HepG2 (cell line): ENCODE data around the gene ZBTB20. TPM values are rescaled to one million over a fixed set of nuclear protein-coding genes. Genes with fewer than 3 reads are reported as not detected.

Experiments
- ATM ChIP-seq: fragments of 450-650 bp; IDR thresholded peaks from 2 replicates; pipeline ENCODE4 v1.7.1; 2017; ENCODE audit warnings: mild to moderate bottlenecking, borderline replicate concordance
- BRCA1 ChIP-seq: sonication (generic); formaldehyde crosslinking; IDR thresholded peaks from 2 replicates; pipeline ENCODE4 v1.4.0; 2020; ENCODE audit warnings: missing genetic modification reagents
- GABPB1 ChIP-seq: IDR thresholded peaks from 2 replicates; pipeline ENCODE4 v1.6.1; 2016; ENCODE audit warnings: mild to moderate bottlenecking, missing genetic modification reagents, moderate library complexity, missing compliant biosample characterization
- HNRNPLL ChIP-seq: fragments of 200-400 bp; formaldehyde crosslinking; IDR thresholded peaks from 2 replicates; pipeline ENCODE4 v1.6.1; 2017; ENCODE audit warnings: mild to moderate bottlenecking, low read depth, low read length; ENCODE audit not compliant: poor library complexity, severe bottlenecking
- HOMEZ ChIP-seq: IDR thresholded peaks from 2 replicates; pipeline ENCODE4 v1.6.1; 2016; ENCODE audit warnings: low read depth
- KDM3A ChIP-seq: IDR thresholded peaks from 2 replicates; pipeline ENCODE4 v1.6.1; 2018; ENCODE audit warnings: low read depth, missing compliant biosample characterization
- NFKBIZ ChIP-seq: IDR thresholded peaks from 2 replicates; pipeline ENCODE4 v1.6.1; 2018; ENCODE audit warnings: missing genetic modification reagents, missing compliant biosample characterization
- SMARCC2 ChIP-seq: fragments of 450-650 bp; IDR thresholded peaks from 2 replicates; pipeline ENCODE4 v1.6.1; 2017; ENCODE audit warnings: antibody characterized with exemption, mild to moderate bottlenecking
- ZBTB40 ChIP-seq, 2 experiments: fragments of 450-650 bp in 1 of 2; sonication (generic) in 1 of 2; formaldehyde crosslinking in 1 of 2; IDR thresholded peaks; 2 replicates each; pipeline versions ENCODE4 v1.6.1 to v1.8.0; 2016 to 2022; ENCODE audit warnings: antibody characterized with exemption in 1 of 2, mild to moderate bottlenecking in 1 of 2, missing genetic modification reagents in 1 of 2
- ZFP41 ChIP-seq: sonication (generic); formaldehyde crosslinking; IDR thresholded peaks from 2 replicates; pipeline ENCODE4 v1.4.0; 2020; ENCODE audit warnings: mild to moderate bottlenecking, missing genetic modification reagents, borderline replicate concordance
- ZGPAT ChIP-seq: IDR thresholded peaks from 2 replicates; pipeline ENCODE4 v1.6.1; 2016; ENCODE audit warnings: mild to moderate bottlenecking
- ZNF3 ChIP-seq: IDR thresholded peaks from 2 replicates; pipeline ENCODE4 v1.7.0; 2017; ENCODE audit warnings: inconsistent platforms
- ZNF382 ChIP-seq: sonication (generic); formaldehyde crosslinking; IDR thresholded peaks from 2 replicates; pipeline ENCODE4 v1.5.0; 2020; ENCODE audit warnings: missing genetic modification reagents, mild to moderate bottlenecking, borderline replicate concordance
- ZNF883 ChIP-seq: sonication (generic); formaldehyde crosslinking; IDR thresholded peaks from 2 replicates; pipeline ENCODE4 v1.5.1; 2020; ENCODE audit warnings: mild to moderate bottlenecking, missing genetic modification reagents; ENCODE audit errors: not compliant biosample characterization
- ZXDC ChIP-seq: sonication (generic); formaldehyde crosslinking; IDR thresholded peaks from 2 replicates; pipeline ENCODE4 v1.5.0; 2020; ENCODE audit warnings: mild to moderate bottlenecking, missing genetic modification reagents
- polyA plus RNA-seq, 8 experiments: library from polyadenylated mRNA; depleted of rRNA in 3 of 8; stranded (reverse) in 7 of 8; unstranded in 1 of 8; fragments of >200 nt; fragmentation: Illumina TruSeq in 4 of 8; extraction: Trizol in 4 of 8; gene quantifications; 2 replicates each; pipeline versions ENCODE4 v1.2.1 to v1.2.3, GENCODE V29; 2011 to 2016; ENCODE audit warnings: low read depth in 4 of 8, missing spikeins in 1 of 8, mixed read lengths in 1 of 8; ENCODE audit not compliant: insufficient read depth in 1 of 8
- total RNA-seq, 5 experiments: library from RNA; depleted of rRNA; stranded (reverse); fragments of >200 nt; fragmentation: Illumina TruSeq; extraction: Trizol; gene quantifications; 2 replicates each; pipeline ENCODE4 v1.2.3, GENCODE V29; 2016; ENCODE audit warnings: low read depth in 1 of 5

ZBTB20 gene
- total and polyA plus RNA-seq, 2 of the 13 experiments (the other 11 are each of a cell fraction or from before 2014, with no cell fraction given), result 1.9 to 8.8 TPM

GRCh38 chr3:114600571-114600970 is 546.5 kb downstream of the ZBTB20 start (continued):
- TF ChIP-seq ZBTB40 (IDR thresholded peaks at IDR 0.05), result no peak
- TF ChIP-seq ZBTB40 (CRISPR knock-in tag; IDR thresholded peaks at IDR 0.05), result no peak
- no peak for TF ChIP-seq GABPB1 (CRISPR knock-in tag)
- TF ChIP-seq HOMEZ (CRISPR knock-in tag), result no peak
- TF ChIP-seq BRCA1, result no peak
- no peak for TF ChIP-seq NFKBIZ (CRISPR knock-in tag)
- TF ChIP-seq ZNF3 (CRISPR knock-in tag), result no peak
- no peak for TF ChIP-seq KDM3A (CRISPR knock-in tag)
- TF ChIP-seq ZNF883 (CRISPR knock-in tag), result no peak
- TF ChIP-seq SMARCC2, result no peak
- no peak for TF ChIP-seq ZFP41
- TF ChIP-seq ZXDC, result no peak
- TF ChIP-seq ZGPAT (CRISPR knock-in tag), result no peak
- TF ChIP-seq ATM, result no peak
- no peak for TF ChIP-seq HNRNPLL
- TF ChIP-seq ZNF382 (CRISPR knock-in tag), result no peak
- TF ChIP-seq, all 625 proteins: peak for 0
